Astrocyte of the spinal cord (primary cell): ENCODE results near the gene SPHK1.

Experiments used
- DNase-seq: peaks from one replicate; pipeline ENCODE4 v3.0.0; 2011; ENCODE audit warnings: low read depth, low spot score
- H3K4me3 ChIP-seq: 2 replicates; pipeline ENCODE4 v1.5.1; 2011; ENCODE audit warnings: low read depth, mild to moderate bottlenecking, low read length, moderate library complexity
- in situ Hi-C: cut with HindIII; loops from 2 replicates; pipeline ENCODE4 v1.10.0; 2017; ENCODE audit warnings: low sequenced_read_pairs
- TF ChIP-seq, protein P1 (sequence below): IDR thresholded peaks from 2 replicates; pipeline ENCODE4 v1.5.1; 2012; ENCODE audit warnings: low read depth, mild to moderate bottlenecking, low read length, inconsistent platforms

Gene SPHK1

DNA sequence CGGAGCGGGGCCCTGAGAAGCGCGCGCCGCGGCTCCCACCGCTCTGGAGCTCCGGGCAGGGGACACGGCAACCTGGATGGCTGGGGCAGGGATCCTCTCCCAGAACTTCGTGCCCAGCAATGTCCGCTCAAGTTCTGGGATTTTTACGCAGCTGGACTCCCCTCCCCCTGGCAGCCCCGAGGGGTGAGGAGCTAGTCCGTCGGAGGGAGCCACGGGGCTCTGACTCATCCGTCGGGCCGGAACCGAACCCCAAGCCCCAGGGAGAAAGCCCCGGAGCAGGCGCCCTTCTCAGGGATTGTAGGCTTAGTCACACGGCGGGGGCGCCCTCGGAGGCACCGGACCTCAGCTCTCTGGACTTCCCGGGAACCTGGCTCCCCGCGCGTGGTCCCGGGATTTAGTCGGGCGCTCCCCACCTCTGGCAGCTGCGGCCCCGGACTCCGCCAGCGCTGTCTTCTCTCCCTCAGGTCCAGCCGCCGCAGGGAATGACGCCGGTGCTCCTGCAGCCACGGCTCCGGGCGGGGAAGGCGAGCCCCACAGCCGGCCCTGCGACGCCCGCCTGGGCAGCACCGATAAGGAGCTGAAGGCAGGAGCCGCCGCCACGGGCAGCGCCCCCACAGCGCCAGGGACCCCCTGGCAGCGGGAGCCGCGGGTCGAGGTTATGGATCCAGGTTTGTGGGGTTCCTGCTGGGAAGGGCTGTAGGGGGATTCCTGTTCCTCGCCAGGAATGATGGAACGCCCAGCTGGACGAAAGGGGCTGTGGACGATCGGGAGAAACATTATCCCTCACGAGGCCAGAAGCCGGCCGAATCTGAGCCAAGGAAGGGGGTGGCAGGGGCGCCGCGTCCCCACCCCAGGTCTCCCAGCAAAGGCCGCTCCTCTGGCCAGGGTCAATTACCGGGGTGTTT lies 830 bp downstream of the SPHK1 start:
- DNase-seq: peak; percentile 55
- H3K4me3 ChIP-seq: peak overlapping the region; percentile 47
- in situ Hi-C loops: no loop called here
- TF ChIP-seq, protein P1, sequence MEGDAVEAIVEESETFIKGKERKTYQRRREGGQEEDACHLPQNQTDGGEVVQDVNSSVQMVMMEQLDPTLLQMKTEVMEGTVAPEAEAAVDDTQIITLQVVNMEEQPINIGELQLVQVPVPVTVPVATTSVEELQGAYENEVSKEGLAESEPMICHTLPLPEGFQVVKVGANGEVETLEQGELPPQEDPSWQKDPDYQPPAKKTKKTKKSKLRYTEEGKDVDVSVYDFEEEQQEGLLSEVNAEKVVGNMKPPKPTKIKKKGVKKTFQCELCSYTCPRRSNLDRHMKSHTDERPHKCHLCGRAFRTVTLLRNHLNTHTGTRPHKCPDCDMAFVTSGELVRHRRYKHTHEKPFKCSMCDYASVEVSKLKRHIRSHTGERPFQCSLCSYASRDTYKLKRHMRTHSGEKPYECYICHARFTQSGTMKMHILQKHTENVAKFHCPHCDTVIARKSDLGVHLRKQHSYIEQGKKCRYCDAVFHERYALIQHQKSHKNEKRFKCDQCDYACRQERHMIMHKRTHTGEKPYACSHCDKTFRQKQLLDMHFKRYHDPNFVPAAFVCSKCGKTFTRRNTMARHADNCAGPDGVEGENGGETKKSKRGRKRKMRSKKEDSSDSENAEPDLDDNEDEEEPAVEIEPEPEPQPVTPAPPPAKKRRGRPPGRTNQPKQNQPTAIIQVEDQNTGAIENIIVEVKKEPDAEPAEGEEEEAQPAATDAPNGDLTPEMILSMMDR: no peak

DNA sequence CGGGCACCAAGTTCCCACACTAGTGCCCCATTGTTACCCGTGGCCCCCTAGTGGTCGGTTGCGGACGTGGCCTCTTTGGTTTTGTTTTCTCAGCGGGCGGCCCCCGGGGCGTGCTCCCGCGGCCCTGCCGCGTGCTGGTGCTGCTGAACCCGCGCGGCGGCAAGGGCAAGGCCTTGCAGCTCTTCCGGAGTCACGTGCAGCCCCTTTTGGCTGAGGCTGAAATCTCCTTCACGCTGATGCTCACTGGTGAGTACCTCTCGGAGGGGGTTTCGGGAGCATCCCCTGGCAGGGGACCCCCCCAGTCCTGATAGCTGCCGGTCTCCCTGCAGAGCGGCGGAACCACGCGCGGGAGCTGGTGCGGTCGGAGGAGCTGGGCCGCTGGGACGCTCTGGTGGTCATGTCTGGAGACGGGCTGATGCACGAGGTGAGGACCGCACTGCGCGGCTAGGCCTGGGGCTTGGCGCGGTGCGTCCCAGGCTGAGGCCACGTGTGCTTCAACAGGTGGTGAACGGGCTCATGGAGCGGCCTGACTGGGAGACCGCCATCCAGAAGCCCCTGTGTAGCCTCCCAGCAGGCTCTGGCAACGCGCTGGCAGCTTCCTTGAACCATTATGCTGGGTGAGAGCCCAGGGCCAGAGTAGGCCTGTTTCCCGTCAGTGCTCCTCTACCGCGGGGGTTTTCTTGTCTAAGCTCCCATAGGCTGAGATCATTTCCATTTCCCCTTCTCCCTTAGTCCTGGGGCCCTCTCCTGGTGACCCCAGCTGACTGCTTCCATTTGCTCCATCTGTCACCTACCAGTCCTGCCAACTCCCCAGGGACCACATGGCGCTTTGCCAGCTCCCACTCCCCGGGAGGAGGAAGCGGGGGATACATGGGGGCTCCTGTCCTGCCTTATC lies 1.7 kb downstream of the SPHK1 start:
- peak; percentile 77 for DNase-seq
- TF ChIP-seq, protein P1: peak; percentile 86
- H3K4me3 ChIP-seq: peak overlapping the region; percentile 47
- in situ Hi-C loops: no loop called here

DNA sequence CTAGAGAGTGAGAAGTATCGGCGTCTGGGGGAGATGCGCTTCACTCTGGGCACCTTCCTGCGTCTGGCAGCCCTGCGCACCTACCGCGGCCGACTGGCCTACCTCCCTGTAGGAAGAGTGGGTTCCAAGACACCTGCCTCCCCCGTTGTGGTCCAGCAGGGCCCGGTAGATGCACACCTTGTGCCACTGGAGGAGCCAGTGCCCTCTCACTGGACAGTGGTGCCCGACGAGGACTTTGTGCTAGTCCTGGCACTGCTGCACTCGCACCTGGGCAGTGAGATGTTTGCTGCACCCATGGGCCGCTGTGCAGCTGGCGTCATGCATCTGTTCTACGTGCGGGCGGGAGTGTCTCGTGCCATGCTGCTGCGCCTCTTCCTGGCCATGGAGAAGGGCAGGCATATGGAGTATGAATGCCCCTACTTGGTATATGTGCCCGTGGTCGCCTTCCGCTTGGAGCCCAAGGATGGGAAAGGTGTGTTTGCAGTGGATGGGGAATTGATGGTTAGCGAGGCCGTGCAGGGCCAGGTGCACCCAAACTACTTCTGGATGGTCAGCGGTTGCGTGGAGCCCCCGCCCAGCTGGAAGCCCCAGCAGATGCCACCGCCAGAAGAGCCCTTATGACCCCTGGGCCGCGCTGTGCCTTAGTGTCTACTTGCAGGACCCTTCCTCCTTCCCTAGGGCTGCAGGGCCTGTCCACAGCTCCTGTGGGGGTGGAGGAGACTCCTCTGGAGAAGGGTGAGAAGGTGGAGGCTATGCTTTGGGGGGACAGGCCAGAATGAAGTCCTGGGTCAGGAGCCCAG lies 2.8 kb downstream of the SPHK1 start:
- TF ChIP-seq, protein P1: no peak
- in situ Hi-C loops: no loop called here
- DNase-seq: no peak
- H3K4me3 ChIP-seq: no peak overlapping the region

DNA sequence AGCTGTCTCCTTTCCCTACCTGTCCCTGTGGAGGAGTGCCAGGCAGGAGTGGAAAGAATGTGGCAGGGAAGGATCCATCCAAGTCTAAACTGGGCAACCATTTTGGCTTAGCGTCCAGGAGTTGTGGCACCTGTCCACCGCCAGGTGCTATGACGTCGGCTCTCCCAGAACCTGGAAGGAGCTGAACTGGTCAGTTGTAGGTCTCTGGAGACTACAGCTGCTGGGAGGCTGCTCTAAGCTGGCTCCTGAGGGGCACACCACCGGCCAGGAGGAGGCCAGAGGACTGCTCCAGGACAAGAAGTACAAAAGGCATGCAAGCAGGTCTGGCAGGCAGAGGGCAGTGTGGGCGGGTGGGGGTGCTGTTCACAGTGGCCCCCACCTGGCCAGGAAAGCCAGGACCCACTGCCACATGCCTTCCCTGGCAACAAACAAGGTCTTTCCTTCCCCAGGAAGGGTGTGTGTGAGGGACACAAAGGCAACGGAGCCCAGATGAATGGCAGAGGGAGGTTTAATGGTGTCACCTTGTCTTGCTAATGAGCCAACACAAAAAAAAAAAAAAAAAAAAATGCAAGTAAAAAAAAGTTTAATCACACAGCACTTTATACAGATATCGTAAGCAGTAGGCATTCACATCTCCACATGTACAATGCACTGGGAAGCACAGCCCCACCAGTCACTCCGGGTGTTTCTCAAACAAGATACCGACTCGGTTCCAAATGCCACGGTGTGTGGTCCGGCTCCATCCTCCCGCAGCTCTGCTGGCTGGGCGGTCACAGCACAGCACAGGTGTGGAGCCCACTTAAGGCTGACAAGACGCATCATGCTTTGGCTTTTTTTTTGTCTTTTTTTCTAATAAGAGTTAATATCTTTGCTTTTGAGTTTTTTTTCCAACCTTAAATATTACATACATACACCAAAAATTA lies 4.8 kb downstream of the SPHK1 start:
- TF ChIP-seq, protein P1: peak; percentile 22
- H3K4me3 ChIP-seq: no peak overlapping the region
- in situ Hi-C loops: no loop called here
- DNase-seq: no peak

DNA sequence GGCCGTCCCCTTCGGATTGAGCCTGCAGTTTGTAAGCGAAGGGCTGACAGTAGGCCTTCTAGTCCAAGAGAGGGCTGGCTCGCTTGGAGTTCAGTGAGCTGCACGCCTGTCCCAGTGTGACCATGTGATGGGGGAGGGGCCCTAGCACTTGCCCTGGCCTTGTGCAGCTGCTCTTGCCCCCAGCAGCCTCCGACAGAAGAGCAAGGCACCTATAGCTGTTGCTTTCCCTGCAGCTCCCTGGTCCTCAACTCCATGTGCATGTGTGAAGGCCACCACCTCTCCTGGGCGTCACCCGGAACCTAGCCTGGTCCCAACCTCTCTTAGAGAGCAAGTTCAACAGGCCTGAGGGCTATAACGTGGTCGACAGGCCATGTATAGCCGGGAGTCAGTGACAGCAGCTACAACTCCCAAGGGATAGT lies 5.6 kb downstream of the SPHK1 start:
- no peak overlapping the region for H3K4me3 ChIP-seq
- TF ChIP-seq, protein P1: no peak
- in situ Hi-C loops: no loop called here
- no peak for DNase-seq
